ENCODE results near the gene STRIP1.

STRIP1 gene

GRCh38 chr1:110057963-110058518 lies 23.6 kb downstream of the STRIP1 start:
- DNase-seq (ENCODE audit: low read depth), result no peak
- H3K4me3 ChIP-seq (ENCODE audit: low read length), result no peak overlapping the region
- TF ChIP-seq, protein P1, sequence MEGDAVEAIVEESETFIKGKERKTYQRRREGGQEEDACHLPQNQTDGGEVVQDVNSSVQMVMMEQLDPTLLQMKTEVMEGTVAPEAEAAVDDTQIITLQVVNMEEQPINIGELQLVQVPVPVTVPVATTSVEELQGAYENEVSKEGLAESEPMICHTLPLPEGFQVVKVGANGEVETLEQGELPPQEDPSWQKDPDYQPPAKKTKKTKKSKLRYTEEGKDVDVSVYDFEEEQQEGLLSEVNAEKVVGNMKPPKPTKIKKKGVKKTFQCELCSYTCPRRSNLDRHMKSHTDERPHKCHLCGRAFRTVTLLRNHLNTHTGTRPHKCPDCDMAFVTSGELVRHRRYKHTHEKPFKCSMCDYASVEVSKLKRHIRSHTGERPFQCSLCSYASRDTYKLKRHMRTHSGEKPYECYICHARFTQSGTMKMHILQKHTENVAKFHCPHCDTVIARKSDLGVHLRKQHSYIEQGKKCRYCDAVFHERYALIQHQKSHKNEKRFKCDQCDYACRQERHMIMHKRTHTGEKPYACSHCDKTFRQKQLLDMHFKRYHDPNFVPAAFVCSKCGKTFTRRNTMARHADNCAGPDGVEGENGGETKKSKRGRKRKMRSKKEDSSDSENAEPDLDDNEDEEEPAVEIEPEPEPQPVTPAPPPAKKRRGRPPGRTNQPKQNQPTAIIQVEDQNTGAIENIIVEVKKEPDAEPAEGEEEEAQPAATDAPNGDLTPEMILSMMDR (conservative IDR thresholded peaks at IDR 0.05; ENCODE audit: low read length), result no peak

GRCh38 chr1:110058591-110058990 lies 24.2 kb downstream of the STRIP1 start:
- TF ChIP-seq, protein P1 (conservative IDR thresholded peaks at IDR 0.05; ENCODE audit: low read length), result no peak
- H3K4me3 ChIP-seq (ENCODE audit: low read length), result no peak overlapping the region
- DNase-seq (ENCODE audit: low read depth), result no peak

DNA sequence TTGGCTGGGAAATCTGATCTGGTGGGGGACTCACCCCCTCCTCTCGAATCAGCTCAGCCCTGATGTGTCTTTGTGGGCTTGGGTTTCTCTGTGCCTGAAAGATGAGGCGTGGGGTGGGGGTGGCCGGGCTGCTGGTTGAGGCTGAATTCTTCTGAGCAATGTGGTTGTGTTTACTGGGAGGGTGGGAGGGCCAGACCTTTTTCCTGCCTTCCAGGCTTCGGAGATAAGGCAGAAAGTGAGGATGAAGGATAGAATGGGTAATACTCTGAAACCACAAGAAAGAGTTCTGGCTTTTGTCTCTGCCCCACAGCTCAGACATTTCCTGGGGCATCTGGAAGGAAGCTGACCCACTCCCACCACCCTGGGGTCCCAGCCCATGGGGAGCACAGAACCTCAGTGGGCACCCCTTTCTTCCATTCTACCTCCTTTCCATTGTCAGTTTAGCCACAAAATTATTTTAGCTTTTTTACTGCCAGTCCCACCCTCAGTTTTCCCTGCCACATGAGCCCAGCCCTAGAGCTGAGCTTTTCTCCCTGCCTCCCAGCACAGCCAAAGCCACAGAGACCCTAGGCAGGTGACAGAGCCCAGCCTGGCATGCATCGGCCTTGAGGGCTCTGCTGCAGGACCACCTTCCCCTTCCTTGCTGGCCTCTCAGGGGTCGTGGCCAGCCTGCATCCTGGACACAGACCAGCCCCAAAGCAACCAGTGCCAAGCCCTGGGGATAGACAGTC lies 24.9 kb downstream of the STRIP1 start:
- TF ChIP-seq, protein P1 (conservative IDR thresholded peaks at IDR 0.05; ENCODE audit: low read length), result no peak
- DNase-seq (ENCODE audit: low read depth), result no peak

GRCh38 chr1:110060034-110060661 lies 25.7 kb downstream of the STRIP1 start:
- TF ChIP-seq, protein P1 (conservative IDR thresholded peaks at IDR 0.05; ENCODE audit: low read length), result peak; percentile 73
- no peak overlapping the region for H3K4me3 ChIP-seq (ENCODE audit: low read length)
- DNase-seq (ENCODE audit: low read depth), result no peak

More for the DNA sequence above, 24.9 kb downstream of the STRIP1 start:
- H3K4me3 ChIP-seq (ENCODE audit: low read length), result no peak overlapping the region

GRCh38 chr1:110060662-110061060 lies 26.2 kb downstream of the STRIP1 start:
- no peak for DNase-seq (ENCODE audit: low read depth)
- TF ChIP-seq, protein P1 (conservative IDR thresholded peaks at IDR 0.05; ENCODE audit: low read length), result no peak
- H3K4me3 ChIP-seq (ENCODE audit: low read length), result no peak overlapping the region

GRCh38 chr1:110061341-110061740 lies 26.9 kb downstream of the STRIP1 start:
- H3K4me3 ChIP-seq (ENCODE audit: low read length), result no peak overlapping the region

More at GRCh38 chr1:110061341-110061740, 26.9 kb downstream of the STRIP1 start:
- no peak for DNase-seq (ENCODE audit: low read depth)
- TF ChIP-seq, protein P1 (conservative IDR thresholded peaks at IDR 0.05; ENCODE audit: low read length), result no peak
